Neural crest cell (in vitro differentiated cells): ENCODE measurements around the gene LRSAM1. TPM values are rescaled to one million over a fixed set of nuclear protein-coding genes. Genes with fewer than 3 reads are reported as not detected.

Source experiments
- DNase-seq: peaks from one replicate; pipeline ENCODE4 v3.0.0; 2021; ENCODE audit warnings: low read depth, mixed read lengths, low spot score
- H3K27ac Mint-ChIP-seq: one replicate; pipeline ENCODE4 v1.8.0; 2021; ENCODE audit warnings: mild to moderate bottlenecking, mixed read lengths; ENCODE audit not compliant: unreplicated experiment
- H3K27me3 Mint-ChIP-seq: 2 replicates; pipeline ENCODE4 v1.8.0; 2021; ENCODE audit warnings: low read depth, mild to moderate bottlenecking, mixed read lengths
- H3K36me3 Mint-ChIP-seq: 2 replicates; pipeline ENCODE4 v1.8.0; 2021; ENCODE audit warnings: low read depth, mild to moderate bottlenecking, mixed read lengths
- H3K4me1 Mint-ChIP-seq: 2 replicates; pipeline ENCODE4 v1.8.0; 2021; ENCODE audit warnings: mixed read lengths
- H3K4me3 Mint-ChIP-seq: one replicate; pipeline ENCODE4 v1.8.0; 2021; ENCODE audit warnings: mild to moderate bottlenecking, mixed read lengths
- H3K9me3 Mint-ChIP-seq: 2 replicates; pipeline ENCODE4 v1.8.0; 2021; ENCODE audit warnings: mixed read lengths
- CTCF ChIP-seq: fragments of 200-600 bp; sonication (generic); conservative IDR thresholded peaks from 2 replicates; pipeline ENCODE4 v1.5.0; 2021; ENCODE audit warnings: antibody characterized with exemption, mild to moderate bottlenecking
- total RNA-seq: library from RNA; stranded (reverse); gene quantifications from 2 replicates; pipeline ENCODE4 v1.2.1, GENCODE V29; 2021

The LRSAM1 gene
- total RNA-seq, 1 donor from 2014 or later, result 17.3 TPM

GRCh38 chr9:127406799-127407491 is 44.4 kb upstream of the LRSAM1 start:
- H3K27me3 Mint-ChIP-seq, result no peaks in the 10 kb centered on the region
- no peak overlapping the region for H3K27ac Mint-ChIP-seq
- peaks cover 5% of the 10 kb centered on the region for H3K4me1 Mint-ChIP-seq
- H3K36me3 Mint-ChIP-seq, result no peaks in the 10 kb centered on the region
- DNase-seq, result no peak
- peak overlapping the region; percentile 49 for H3K4me3 Mint-ChIP-seq
- TF ChIP-seq CTCF, result no peak
- H3K9me3 Mint-ChIP-seq, result no peaks in the 10 kb centered on the region

GRCh38 chr9:127407492-127407843 is 43.8 kb upstream of the LRSAM1 start:
- TF ChIP-seq CTCF, result no peak
- Mint-ChIP-seq H3K27me3 (no peaks in the 10 kb centered on the region), H3K4me3 (peak overlapping the region; percentile 49), H3K27ac (peak overlapping the region; percentile 19), H3K4me1 (peaks cover 5% of the 10 kb centered on the region), H3K9me3 (no peaks in the 10 kb centered on the region), H3K36me3 (no peaks in the 10 kb centered on the region)
- no peak for DNase-seq

- no peak overlapping the region for H3K27ac Mint-ChIP-seq
- no peaks in the 10 kb centered on the region for H3K36me3 Mint-ChIP-seq
- H3K9me3 Mint-ChIP-seq, result no peaks in the 10 kb centered on the region
- peaks cover 18% of the 10 kb centered on the region for H3K4me1 Mint-ChIP-seq
- no peak for TF ChIP-seq CTCF
- H3K4me3 Mint-ChIP-seq, result no peak overlapping the region
- H3K27me3 Mint-ChIP-seq, result no peaks in the 10 kb centered on the region
- DNase-seq, result no peak
Observed at GRCh38 chr9:127411122-127411521, 40.2 kb upstream of the LRSAM1 start.

GRCh38 chr9:127415141-127415540 is 36.2 kb upstream of the LRSAM1 start:
- no peak for DNase-seq
- Mint-ChIP-seq H3K4me1 (peaks cover 21% of the 10 kb centered on the region), H3K36me3 (no peaks in the 10 kb centered on the region), H3K27me3 (no peaks in the 10 kb centered on the region), H3K9me3 (no peaks in the 10 kb centered on the region), H3K4me3 (no peak overlapping the region), H3K27ac (peak overlapping the region; percentile 13)
- no peak for TF ChIP-seq CTCF

GRCh38 chr9:127415657-127416056 is 35.7 kb upstream of the LRSAM1 start:
- Mint-ChIP-seq H3K36me3 (no peaks in the 10 kb centered on the region), H3K4me3 (no peak overlapping the region), H3K9me3 (no peaks in the 10 kb centered on the region), H3K27ac (no peak overlapping the region), H3K4me1 (peaks cover 21% of the 10 kb centered on the region), H3K27me3 (no peaks in the 10 kb centered on the region)
- TF ChIP-seq CTCF, result no peak
- no peak for DNase-seq
